Skeletal muscle tissue (tissue), 4 donors: Measurements from ENCODE around the gene NR6A1. TPM values are rescaled to one million over a fixed set of nuclear protein-coding genes. Genes with fewer than 3 reads are reported as not detected.
"Not testable (repeated sequence)": the region's sequence is repeated elsewhere in the genome, so short reads cannot be mapped to it uniquely, and the experiment has no call there.

ENCODE experiments used
- H3K27ac ChIP-seq: one replicate; pipeline ENCODE4 v1.7.0; 2013; ENCODE audit warnings: mild to moderate bottlenecking, low read depth, low read length, inconsistent platforms
- H3K27me3 ChIP-seq, 3 donors: one replicate each; pipeline ENCODE4 v1.7.0; 2013; ENCODE audit warnings: low read length in 3 of 3; ENCODE audit not compliant: control insufficient read depth in 3 of 3, insufficient read depth in 3 of 3
- H3K36me3 ChIP-seq, 3 donors: one replicate each; pipeline ENCODE4 v1.7.0; 2013; ENCODE audit warnings: low read length in 3 of 3; ENCODE audit not compliant: control insufficient read depth in 3 of 3, insufficient read depth in 3 of 3
- H3K4me1 ChIP-seq, 3 donors: one replicate each; pipeline ENCODE4 v1.7.0; 2013; ENCODE audit warnings: low read length in 3 of 3, mild to moderate bottlenecking in 3 of 3; ENCODE audit not compliant: control insufficient read depth in 3 of 3, insufficient read depth in 3 of 3
- H3K4me3 ChIP-seq, 3 donors: one replicate each; pipeline ENCODE4 v1.7.0; 2013; ENCODE audit warnings: low read length in 3 of 3
- H3K9ac ChIP-seq, 3 donors: one replicate each; pipeline ENCODE4 v1.7.0; 2013; ENCODE audit warnings: low read length in 3 of 3, mild to moderate bottlenecking in 3 of 3, moderate library complexity in 2 of 3, low read depth in 1 of 3
- H3K9me3 ChIP-seq, 3 donors: one replicate each; pipeline ENCODE4 v1.7.0; 2013; ENCODE audit warnings: low read length in 3 of 3; ENCODE audit not compliant: control insufficient read depth in 3 of 3
- total RNA-seq: library from RNA; depleted of rRNA; stranded (reverse); fragments of >200 nt; gene quantifications from one replicate; pipeline ENCODE4 v1.2.3, GENCODE V29; 2014
- donor health status: Osteomylitis.

NR6A1 gene
- total RNA-seq, 1 donor from 2014 or later = 0.52 TPM

DNA sequence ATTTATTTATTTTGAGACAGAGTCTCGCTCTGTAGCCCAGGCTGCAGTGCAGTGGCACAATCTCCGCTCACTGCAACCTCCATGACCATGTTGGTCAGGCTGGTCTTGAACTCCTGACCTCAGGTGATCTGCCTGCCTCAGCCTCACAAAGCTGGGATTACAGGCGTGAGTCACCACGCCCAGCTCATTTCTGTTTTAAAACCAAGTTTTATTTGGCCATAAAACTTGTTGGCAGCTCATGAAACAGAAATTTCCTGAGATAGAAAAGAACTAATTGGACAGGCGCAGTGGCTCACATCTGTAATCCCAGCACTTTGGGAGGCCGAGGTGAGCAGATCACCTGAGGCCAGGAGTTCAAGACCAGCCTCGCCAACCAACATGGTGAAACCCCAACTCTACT is 155.3 kb downstream of the NR6A1 start:
- not testable (repeated sequence) for H3K36me3 ChIP-seq, H3K9me3 ChIP-seq, H3K27me3 ChIP-seq, H3K9ac ChIP-seq, H3K4me1 ChIP-seq, H3K4me3 ChIP-seq, H3K27ac ChIP-seq

DNA sequence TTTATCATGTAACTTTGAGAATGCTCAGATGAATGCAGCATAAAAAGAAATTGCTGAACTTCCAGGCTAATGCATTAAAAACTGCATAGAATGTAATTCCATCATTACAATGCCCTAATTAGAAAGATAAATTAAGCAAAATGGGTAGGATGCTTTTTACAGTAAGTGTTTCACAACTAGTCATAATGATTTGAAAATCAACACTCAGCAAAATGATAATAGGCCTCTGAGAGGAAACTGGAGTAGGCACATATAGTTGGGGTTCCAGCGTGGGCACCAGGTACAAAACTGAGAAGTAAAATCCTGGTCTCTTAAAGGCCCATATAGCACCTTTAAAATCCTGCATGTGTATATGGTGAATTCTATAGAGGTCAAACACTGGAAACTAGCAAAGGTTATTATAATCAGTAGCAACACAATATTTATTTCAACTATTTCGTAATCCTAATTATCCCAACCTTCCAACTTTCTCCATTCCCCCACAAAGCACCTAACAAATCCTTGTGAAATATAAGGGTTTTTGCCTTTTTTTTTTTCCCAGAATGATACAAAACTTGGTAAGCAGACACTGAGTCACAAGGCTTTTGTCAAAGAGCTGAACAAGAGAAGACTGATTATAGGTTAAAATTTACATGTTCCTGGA is 155.9 kb downstream of the NR6A1 start:
- Histone ChIP-seq H3K27ac (no peak overlapping the region), H3K27me3 (no peaks in the 10 kb centered on the region), H3K9me3 (no peaks in the 10 kb centered on the region), H3K4me1 (no peaks in the 10 kb centered on the region), H3K9ac (no peak overlapping the region), H3K4me3 (no peak overlapping the region), H3K36me3 (no peaks in the 10 kb centered on the region)

DNA sequence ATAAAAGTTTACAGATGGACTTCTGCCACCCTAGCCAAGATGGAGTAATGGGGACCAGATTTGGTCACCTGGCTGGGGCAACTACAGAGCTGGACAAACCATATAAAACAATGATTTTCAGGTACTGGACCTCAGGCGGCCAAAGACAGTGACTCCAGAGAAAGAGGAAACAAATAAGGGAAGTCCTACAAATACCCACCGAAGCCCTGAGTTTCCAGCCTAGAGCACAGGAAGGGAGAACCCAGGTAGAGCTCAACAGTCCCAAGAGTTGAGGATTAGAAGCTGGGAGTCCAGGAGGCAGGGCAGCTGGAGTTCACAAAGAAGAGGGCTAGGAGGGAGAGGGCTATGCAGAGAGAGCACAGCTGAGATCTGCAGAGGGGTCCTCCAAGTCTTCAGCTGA is 157.3 kb downstream of the NR6A1 start:
- Histone ChIP-seq H3K4me3 (no peak overlapping the region), H3K36me3 (no peaks in the 10 kb centered on the region), H3K4me1 (no peaks in the 10 kb centered on the region), H3K9me3 (no peaks in the 10 kb centered on the region), H3K27ac (no peak overlapping the region), H3K27me3 (no peaks in the 10 kb centered on the region), H3K9ac (no peak overlapping the region)

DNA sequence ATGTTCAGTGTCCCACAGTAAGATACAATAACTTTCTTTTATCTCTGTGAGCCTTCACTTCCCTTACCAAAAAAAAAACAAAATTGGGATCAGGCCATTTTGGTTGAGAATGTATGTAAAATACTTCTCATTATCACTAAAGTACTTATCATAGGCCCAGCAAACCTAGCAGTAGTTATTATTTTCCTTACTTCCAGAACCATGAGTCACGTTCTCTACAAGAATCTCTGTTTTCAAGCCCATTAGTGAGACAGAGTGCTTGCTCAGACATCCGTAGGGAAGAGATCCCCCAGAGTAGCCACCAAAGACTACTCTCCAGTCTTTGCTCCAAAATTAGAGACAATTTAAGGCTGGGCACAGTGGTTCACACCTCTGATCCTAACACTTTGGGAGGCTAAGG is 160.0 kb downstream of the NR6A1 start:
- Histone ChIP-seq H3K9me3 (no peaks in the 10 kb centered on the region), H3K9ac (no peak overlapping the region), H3K27ac (no peak overlapping the region), H3K36me3 (no peaks in the 10 kb centered on the region), H3K4me1 (no peaks in the 10 kb centered on the region), H3K4me3 (no peak overlapping the region), H3K27me3 (no peaks in the 10 kb centered on the region)

DNA sequence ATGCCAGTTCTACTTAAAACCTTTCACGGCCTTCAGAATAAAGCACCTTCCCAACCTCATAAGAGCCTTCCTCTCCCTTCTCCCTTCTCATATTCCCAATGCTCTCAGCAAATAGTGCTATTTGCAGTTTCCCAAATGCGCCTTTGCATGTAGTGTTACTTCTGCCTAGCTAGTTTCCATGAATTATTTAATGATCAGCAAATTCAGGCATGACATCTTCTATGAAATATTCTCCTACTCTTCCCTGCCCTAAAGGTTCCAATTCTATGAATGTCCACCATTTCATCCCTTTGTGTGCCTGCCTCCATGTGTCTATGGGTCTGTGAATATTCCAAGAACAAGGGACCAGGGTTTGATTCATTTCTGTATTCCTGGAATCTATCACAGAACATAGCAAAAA is 165.1 kb downstream of the NR6A1 start:
- H3K4me3 ChIP-seq = no peak overlapping the region
- no peaks in the 10 kb centered on the region for H3K36me3 ChIP-seq
- H3K27me3 ChIP-seq = no peaks in the 10 kb centered on the region
- H3K4me1 ChIP-seq = no peaks in the 10 kb centered on the region
- no peak overlapping the region for H3K9ac ChIP-seq
- H3K9me3 ChIP-seq = no peaks in the 10 kb centered on the region
- H3K27ac ChIP-seq = no peak overlapping the region

DNA sequence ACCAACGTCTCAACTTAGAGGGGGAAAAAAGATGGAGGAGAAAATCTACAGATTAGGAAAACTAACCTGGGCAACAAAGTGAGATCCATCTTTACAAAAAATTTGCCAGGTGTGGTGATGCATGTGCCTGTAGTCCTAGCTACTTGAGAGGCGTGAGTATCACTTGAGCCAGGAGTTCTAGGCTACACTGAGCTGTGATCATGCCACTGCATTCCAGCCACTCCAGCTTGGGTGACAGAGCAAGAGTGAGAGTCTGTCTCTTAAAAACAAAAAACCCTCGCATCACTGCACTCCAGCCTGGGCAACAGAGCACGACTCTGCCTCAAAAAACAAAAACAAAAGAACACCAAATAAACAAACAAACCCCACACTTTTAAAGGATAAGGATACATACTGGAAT is 165.9 kb downstream of the NR6A1 start:
- no peaks in the 10 kb centered on the region for H3K27me3 ChIP-seq
- no peaks in the 10 kb centered on the region for H3K36me3 ChIP-seq
- H3K27ac ChIP-seq = no peak overlapping the region
- no peak overlapping the region for H3K9ac ChIP-seq
- no peaks in the 10 kb centered on the region for H3K4me1 ChIP-seq
- no peaks in the 10 kb centered on the region for H3K9me3 ChIP-seq
- no peak overlapping the region for H3K4me3 ChIP-seq

DNA sequence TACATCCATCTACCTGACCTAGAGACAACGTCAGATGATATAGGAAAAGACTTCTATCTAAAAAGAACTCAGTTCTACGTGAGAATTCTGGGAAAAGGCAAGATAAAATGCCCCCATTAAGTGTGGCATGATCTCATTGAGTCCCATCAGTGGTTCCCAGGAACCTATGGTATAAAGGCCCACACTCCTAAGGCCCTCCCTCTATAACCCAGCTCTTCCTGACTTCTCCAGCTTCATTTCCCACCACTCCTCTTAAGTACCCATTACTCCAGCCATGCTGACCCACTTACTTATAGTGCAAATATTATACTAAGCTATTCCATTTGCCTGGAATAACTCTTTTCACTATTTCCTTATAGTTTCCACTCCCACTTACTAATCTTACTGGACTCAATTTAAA is 168.5 kb downstream of the NR6A1 start:
- Histone ChIP-seq H3K4me1 (no peaks in the 10 kb centered on the region), H3K9ac (no peak overlapping the region), H3K36me3 (no peaks in the 10 kb centered on the region), H3K27me3 (no peaks in the 10 kb centered on the region), H3K9me3 (no peaks in the 10 kb centered on the region), H3K4me3 (no peak overlapping the region), H3K27ac (no peak overlapping the region)

DNA sequence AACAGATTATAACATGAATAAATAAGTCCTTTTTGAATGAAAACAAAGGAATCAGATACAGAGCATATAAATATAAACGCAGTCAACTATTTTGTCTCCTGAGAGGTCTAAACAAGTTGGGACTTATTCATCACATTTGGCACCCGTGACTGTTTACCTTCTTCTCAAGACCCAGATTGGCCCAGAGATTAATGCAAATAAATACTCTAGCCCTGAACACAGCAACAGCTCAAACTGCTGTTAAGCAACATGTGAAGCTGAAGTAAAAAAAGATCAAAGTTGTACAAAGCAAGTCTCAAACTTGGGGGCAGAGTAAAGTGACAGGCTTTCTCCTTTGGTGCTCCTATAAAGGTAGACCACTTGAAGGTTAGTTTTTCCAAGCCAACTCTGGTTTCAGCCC is 168.9 kb downstream of the NR6A1 start:
- H3K9ac ChIP-seq = no peak overlapping the region
- H3K36me3 ChIP-seq = no peaks in the 10 kb centered on the region
- no peaks in the 10 kb centered on the region for H3K4me1 ChIP-seq
- no peak overlapping the region for H3K4me3 ChIP-seq
- no peaks in the 10 kb centered on the region for H3K27me3 ChIP-seq
- H3K9me3 ChIP-seq = no peaks in the 10 kb centered on the region
- no peak overlapping the region for H3K27ac ChIP-seq

DNA sequence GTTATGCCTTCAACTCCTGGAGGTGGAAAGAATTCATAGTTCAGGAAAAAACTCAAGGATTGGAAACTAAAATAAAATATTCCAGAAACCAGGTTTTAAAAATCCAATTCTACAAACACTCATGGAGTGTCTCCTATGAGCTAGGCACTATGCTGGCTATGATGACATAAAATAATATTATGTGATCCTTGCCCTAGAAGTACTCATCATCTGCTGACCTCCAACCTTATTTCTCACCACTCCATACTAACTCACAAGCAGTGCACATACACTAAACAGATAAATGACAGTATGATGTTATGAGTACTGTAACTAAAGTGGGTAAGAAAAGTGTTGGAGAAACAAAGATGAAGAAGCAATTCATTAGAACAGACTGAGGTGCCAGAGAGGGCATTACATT is 170.7 kb downstream of the NR6A1 start:
- Histone ChIP-seq H3K4me3 (no peak overlapping the region), H3K4me1 (no peaks in the 10 kb centered on the region), H3K9ac (no peak overlapping the region), H3K36me3 (no peaks in the 10 kb centered on the region), H3K27ac (no peak overlapping the region), H3K9me3 (no peaks in the 10 kb centered on the region), H3K27me3 (no peaks in the 10 kb centered on the region)

DNA sequence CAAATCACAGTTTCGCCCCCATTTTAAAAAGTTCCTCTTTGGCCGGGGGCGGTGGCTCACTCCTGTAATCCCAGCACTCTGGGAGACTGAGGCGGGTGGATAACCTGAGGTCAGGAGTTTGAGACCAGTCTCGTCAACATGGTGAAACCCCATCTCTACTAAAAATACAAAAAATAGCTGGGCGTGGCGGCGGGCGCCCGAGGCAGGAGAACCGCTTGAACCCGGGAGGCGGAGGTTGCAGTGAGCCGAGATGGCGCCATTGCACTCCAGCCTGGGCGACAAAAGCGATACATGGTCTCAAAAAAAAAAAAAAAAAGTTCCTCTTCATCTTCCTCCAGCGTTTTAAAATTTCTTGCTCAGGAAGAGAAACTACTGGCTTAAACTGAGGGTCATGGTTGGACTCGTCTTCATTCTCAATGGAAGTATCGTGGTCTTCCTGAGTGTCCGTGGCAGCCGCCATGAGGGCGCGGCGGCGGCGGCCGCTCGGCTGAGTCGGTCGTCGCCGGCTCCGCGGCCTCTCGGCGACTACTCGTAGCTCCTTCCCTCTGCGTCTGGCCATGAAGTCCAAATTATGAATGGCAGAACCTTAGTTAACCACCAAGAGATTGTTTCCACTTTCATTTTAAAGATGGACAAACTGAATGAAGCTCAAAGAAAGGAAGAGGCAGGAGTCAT is 171.9 kb downstream of the NR6A1 start:
- Histone ChIP-seq H3K27ac (no peak overlapping the region), H3K27me3 (no peaks in the 10 kb centered on the region), H3K36me3 (no peaks in the 10 kb centered on the region), H3K9ac (no peak overlapping the region), H3K9me3 (no peaks in the 10 kb centered on the region), H3K4me3 (no peak overlapping the region), H3K4me1 (no peaks in the 10 kb centered on the region)
